Lower lobe of right lung (tissue), 2 donors: Measurements from ENCODE around the gene SYT7. TPM values are rescaled to one million over a fixed set of nuclear protein-coding genes. Genes with fewer than 3 reads are reported as not detected.

Source experiments
- ATAC-seq, 2 donors: fragments of 200-7000 bp; cut with Tn5 transposase; one replicate each; pipeline ENCODE4 v1.9.1; 2020 to 2022; ENCODE audit warnings: mild to moderate bottlenecking in 2 of 2, moderate library complexity in 2 of 2
- DNase-seq: peaks from one replicate; pipeline ENCODE4 v3.0.0-alpha.2; 2020
- H3K27ac ChIP-seq: fragments of 200-600 bp; one replicate; pipeline ENCODE4 v1.8.0; 2022
- H3K27me3 ChIP-seq: fragments of 200-600 bp; one replicate; pipeline ENCODE4 v1.8.0; 2022; ENCODE audit warnings: low read depth
- H3K36me3 ChIP-seq: fragments of 200-600 bp; one replicate; pipeline ENCODE4 v1.8.0; 2022; ENCODE audit warnings: mild to moderate bottlenecking
- H3K4me1 ChIP-seq: fragments of 200-600 bp; one replicate; pipeline ENCODE4 v1.8.0; 2022
- H3K4me3 ChIP-seq: fragments of 200-600 bp; one replicate; pipeline ENCODE4 v1.8.0; 2022; ENCODE audit warnings: mild to moderate bottlenecking
- H3K9me3 ChIP-seq: fragments of 200-600 bp; one replicate; pipeline ENCODE4 v1.8.0; 2022
- intact Hi-C: fragments of 100-400 bp; cut with DNase I; formaldehyde crosslinking; loops from one replicate; pipeline ENCODE4 v1.11.0; 2022
- total RNA-seq: library from RNA; stranded (reverse); fragmentation: NEBNext Ultra II Directional; extraction: Animal tissue kit (Norgen Biotek cat#: 25700); gene quantifications from one replicate; pipeline ENCODE4 v1.2.1, GENCODE V29; 2021
- TF ChIP-seq, protein P1 (sequence below): fragments of 200-600 bp; IDR thresholded peaks from one replicate; pipeline ENCODE4 v1.8.0; 2022; ENCODE audit warnings: antibody characterized with exemption, mild to moderate bottlenecking
- donor health status: DM: no; HTN: yes; CAD: no; lungs with severe emphysema.

SYT7 gene
- total RNA-seq, 1 donor from 2014 or later, result 3.8 TPM

DNA sequence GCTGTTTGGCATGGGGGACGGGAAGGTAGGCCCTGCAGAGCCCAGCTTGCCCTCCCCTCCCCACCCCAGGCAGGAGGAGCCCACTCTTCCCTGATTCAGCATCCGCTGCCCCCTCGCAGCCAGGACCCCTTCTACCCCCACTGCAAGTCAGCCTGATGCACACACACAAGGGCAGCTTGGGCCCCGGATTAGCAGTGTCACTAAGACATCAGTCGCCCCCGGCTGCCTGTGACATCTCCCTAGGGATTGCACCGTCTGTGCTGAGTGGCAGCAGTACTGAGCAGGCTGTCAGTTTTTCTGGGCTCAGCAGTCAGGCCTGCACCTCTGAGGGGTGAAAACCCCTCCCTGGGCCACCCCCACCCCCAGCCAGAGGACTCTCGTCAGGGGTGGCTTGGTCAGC, 30.4 kb upstream of the SYT7 start:
- Histone ChIP-seq H3K27ac (no peak overlapping the region), H3K9me3 (no peaks in the 10 kb centered on the region), H3K27me3 (no peaks in the 10 kb centered on the region), H3K4me3 (no peak overlapping the region), H3K36me3 (no peaks in the 10 kb centered on the region), H3K4me1 (no peaks in the 10 kb centered on the region)
- DNase-seq (no peak), ATAC-seq (no peak)
- intact Hi-C loops, result no loop called here
- TF ChIP-seq, protein P1, sequence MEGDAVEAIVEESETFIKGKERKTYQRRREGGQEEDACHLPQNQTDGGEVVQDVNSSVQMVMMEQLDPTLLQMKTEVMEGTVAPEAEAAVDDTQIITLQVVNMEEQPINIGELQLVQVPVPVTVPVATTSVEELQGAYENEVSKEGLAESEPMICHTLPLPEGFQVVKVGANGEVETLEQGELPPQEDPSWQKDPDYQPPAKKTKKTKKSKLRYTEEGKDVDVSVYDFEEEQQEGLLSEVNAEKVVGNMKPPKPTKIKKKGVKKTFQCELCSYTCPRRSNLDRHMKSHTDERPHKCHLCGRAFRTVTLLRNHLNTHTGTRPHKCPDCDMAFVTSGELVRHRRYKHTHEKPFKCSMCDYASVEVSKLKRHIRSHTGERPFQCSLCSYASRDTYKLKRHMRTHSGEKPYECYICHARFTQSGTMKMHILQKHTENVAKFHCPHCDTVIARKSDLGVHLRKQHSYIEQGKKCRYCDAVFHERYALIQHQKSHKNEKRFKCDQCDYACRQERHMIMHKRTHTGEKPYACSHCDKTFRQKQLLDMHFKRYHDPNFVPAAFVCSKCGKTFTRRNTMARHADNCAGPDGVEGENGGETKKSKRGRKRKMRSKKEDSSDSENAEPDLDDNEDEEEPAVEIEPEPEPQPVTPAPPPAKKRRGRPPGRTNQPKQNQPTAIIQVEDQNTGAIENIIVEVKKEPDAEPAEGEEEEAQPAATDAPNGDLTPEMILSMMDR, result no peak

DNA sequence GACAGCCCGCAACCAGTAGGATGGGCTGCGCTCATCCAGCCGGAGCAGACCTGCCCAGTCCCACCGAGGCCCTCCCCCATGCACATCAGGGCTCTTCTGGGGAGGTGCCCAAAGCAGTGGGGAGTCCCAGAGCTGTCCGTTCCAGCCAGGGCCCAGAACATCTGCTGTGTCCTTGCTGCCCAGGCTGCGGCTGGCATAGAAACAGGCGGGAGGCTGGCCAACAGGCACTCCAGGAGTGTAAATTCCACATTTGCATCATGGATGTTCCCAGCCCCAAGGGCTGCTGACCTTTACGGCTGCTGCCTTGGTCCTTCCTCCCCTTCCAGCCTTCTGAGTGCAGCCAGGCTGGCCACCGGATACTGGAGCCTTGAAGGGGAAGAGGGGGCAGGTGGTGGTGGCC, 30.0 kb upstream of the SYT7 start:
- no peaks in the 10 kb centered on the region for H3K4me1 ChIP-seq
- no peaks in the 10 kb centered on the region for H3K9me3 ChIP-seq
- no peak for DNase-seq
- H3K27me3 ChIP-seq, result no peaks in the 10 kb centered on the region
- no peak overlapping the region for H3K27ac ChIP-seq
- intact Hi-C loops, result no loop called here
- no peak overlapping the region for H3K4me3 ChIP-seq
- TF ChIP-seq, protein P1, result no peak
- H3K36me3 ChIP-seq, result no peaks in the 10 kb centered on the region
- no peak for ATAC-seq

DNA sequence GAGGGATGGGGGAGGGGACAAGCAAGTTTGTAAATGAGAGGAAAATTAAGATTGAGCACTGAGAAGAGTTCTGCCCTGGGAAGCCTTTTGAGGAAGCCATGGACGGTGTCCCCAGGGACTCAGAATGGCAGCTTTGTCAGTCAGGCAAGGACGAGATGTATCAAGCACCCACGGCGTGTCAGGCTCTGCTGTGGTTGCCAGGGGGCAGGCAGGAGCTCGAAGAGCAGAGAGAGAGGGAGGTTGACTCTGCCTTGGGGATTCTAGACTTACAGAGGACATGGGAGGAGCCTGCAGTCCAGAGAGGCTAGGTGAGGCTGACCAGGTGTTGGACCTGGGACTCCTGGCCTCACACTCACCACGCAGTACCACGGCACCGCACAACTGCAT, 29.1 kb upstream of the SYT7 start:
- Histone ChIP-seq H3K4me3 (no peak overlapping the region), H3K4me1 (no peaks in the 10 kb centered on the region), H3K36me3 (no peaks in the 10 kb centered on the region), H3K27ac (no peak overlapping the region), H3K9me3 (no peaks in the 10 kb centered on the region), H3K27me3 (no peaks in the 10 kb centered on the region)
- peak in 1 of 2 donors; percentile 6 for ATAC-seq
- intact Hi-C loops, result no loop called here
- DNase-seq, result no peak
- TF ChIP-seq, protein P1, result no peak

DNA sequence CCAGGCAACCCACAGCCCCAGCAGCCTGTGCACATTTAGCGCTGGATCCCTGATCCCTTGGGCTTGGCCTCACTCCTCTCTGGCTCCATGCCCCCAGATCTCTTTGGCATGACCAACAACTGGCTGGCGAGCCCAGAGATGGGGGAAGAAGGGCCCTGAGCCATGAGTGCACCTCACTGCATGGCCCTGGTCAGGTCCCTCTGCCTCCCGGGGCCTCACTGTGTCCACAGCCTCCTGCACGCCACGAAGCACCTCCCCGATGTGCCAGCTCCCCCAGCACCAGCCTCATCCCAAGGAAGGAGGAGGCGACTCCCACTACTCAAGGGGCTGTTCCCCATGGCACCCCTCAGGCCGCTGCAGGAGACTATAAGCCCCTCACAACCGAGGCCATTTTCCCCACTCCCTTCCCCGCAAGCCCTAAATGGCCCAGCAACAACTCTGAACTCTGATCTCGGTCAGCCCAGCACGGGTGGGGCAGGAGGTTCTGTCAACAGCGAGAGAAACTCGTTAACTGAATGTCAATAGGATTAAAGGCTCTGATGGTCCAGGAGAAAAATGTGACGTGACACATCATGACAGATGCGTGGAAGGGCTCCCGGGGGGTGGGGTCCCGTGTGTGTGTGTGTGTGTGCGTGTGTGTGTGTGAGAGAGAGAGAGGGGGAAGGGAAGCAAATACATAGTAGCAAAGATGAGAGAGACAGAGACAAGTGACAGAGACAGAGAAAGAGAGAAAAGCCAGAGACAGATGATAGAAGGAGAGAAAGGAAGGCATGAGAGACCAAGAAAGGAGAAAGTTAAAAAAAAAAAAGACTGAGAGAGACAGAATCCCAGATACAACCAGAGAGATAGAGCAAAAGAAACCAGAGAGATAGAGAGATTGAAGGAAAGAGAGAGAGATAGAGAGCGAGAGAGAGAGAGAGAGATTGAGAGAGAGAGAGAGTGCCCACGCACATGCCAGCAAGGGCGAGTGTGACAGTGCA, 28.4 kb upstream of the SYT7 start:
- Histone ChIP-seq H3K9me3 (no peaks in the 10 kb centered on the region), H3K27me3 (no peaks in the 10 kb centered on the region), H3K4me1 (no peaks in the 10 kb centered on the region), H3K4me3 (no peak overlapping the region), H3K27ac (no peak overlapping the region), H3K36me3 (no peaks in the 10 kb centered on the region)
- intact Hi-C loops, result no loop called here
- TF ChIP-seq, protein P1, result no peak
- DNase-seq, result no peak
- ATAC-seq, result no peak

DNA sequence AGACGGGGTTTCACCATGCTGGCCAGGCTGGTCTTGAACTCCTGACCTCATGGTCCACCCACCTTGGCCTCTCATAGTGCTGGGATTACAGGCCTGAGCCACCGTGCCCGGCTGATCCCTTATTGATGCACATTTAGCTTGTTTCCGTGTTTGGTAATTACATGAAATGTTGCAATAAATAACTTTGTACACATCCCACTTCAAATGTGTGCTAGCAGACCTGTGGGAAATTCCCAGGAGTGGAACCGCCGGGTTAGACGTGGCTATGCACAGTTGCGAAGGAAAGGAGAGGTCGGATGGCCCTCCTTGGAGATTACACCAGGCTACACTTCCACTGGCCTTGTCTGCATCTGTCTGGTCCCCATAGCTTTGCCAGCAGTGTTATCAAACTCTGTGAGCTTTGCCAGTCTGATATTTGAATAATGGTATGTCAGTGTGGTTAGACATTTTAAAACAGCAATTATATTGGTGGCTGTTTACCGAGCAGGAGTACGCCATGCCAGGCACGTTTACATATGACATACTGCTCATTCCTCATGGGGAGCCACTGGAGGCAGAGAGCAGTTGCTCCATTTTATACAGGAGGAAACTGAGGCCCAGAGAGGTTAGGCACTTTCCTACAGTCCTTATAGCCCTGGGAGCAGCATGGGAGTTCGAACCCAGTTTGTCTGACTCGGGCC, 27.2 kb upstream of the SYT7 start:
- H3K9me3 ChIP-seq, result no peaks in the 10 kb centered on the region
- H3K27me3 ChIP-seq, result no peaks in the 10 kb centered on the region
- no peak overlapping the region for H3K4me3 ChIP-seq
- ATAC-seq (no peak), DNase-seq (no peak)
- intact Hi-C loops, result no loop called here
- no peak overlapping the region for H3K27ac ChIP-seq
- H3K4me1 ChIP-seq, result no peaks in the 10 kb centered on the region
- H3K36me3 ChIP-seq, result no peaks in the 10 kb centered on the region
- TF ChIP-seq, protein P1, result no peak
